Mucosa of rectum (tissue), 2 donors: ENCODE data around the gene ZNF182.
"Not testable (repeated sequence)": the region's sequence is repeated elsewhere in the genome, so short reads cannot be mapped to it uniquely, and the experiment has no call there.

Source experiments
- H3K27ac ChIP-seq, 2 donors: one replicate each; pipeline ENCODE4 v1.7.0; 2013; ENCODE audit warnings: inconsistent platforms in 2 of 2, low read depth in 2 of 2, low read length in 2 of 2
- H3K27me3 ChIP-seq, 2 donors: one replicate each; pipeline ENCODE4 v1.7.0; 2013; ENCODE audit warnings: low read length in 2 of 2; ENCODE audit not compliant: control insufficient read depth in 2 of 2, insufficient read depth in 2 of 2
- H3K36me3 ChIP-seq, 2 donors: one replicate each; pipeline ENCODE4 v1.7.0; 2013; ENCODE audit warnings: low read length in 2 of 2; ENCODE audit not compliant: control insufficient read depth in 2 of 2, insufficient read depth in 2 of 2
- H3K4me1 ChIP-seq, 2 donors: one replicate each; pipeline ENCODE4 v1.7.0; 2013; ENCODE audit warnings: low read length in 2 of 2, mild to moderate bottlenecking in 1 of 2; ENCODE audit not compliant: control insufficient read depth in 2 of 2, insufficient read depth in 2 of 2
- H3K4me3 ChIP-seq, 2 donors: one replicate each; pipeline ENCODE4 v1.7.0; 2013; ENCODE audit warnings: low read length in 2 of 2
- H3K9ac ChIP-seq, 2 donors: one replicate each; pipeline ENCODE4 v1.7.0; 2013; ENCODE audit warnings: low read length in 2 of 2, low read depth in 1 of 2, mild to moderate bottlenecking in 1 of 2
- H3K9me3 ChIP-seq, 2 donors: one replicate each; pipeline ENCODE4 v1.7.0; 2013; ENCODE audit warnings: low read length in 2 of 2; ENCODE audit not compliant: control insufficient read depth in 2 of 2
- donor health status: healthy.
- donor health status: Normal muscosa, but diverticular disease.

The ZNF182 gene

DNA sequence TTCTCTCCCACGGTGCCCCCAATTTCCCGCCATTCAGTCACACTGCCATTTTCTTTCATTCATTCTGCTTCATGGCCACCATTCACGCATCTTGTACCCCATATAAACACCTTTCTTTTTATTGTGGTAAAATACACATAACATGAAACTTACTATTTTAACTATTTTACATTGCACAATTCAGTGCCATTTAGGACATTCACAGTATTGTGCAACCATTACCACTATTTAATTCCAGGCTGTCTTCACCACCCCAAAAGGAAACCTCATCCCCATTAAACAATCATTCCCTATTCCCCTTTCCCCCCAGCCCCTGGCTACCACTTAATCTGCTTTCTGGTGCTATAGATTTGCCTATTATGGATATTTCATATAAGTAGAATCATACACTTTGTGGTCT, 18.9 kb upstream of the ZNF182 start:
- Histone ChIP-seq H3K9me3 (no peaks in the 10 kb centered on the region), H3K9ac (no peak overlapping the region), H3K4me1 (peaks cover 0 to 3% of the 10 kb centered on the region in 2 donors), H3K27ac (no peak overlapping the region), H3K4me3 (no peak overlapping the region), H3K36me3 (no peaks in the 10 kb centered on the region), H3K27me3 (no peaks in the 10 kb centered on the region)

DNA sequence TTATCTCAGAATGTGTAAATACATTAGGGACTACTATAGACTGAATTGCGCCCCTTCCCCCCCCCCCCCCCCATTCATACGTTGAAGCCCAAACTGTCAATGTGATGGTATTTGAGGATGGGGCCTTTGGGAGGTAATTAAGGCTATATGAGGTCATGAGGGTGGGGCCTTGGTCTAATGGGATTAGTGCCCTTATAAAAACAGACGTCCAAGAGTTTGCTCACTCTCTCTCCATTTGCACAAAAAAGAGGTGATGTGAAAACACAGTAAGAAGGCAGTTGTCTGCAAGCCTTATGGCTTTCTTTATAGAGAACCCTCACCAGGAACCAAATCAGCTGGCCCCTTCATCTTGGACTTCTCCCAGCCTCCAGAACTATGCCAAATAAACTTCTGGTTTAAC, 18.3 kb upstream of the ZNF182 start:
- H3K27me3 ChIP-seq, result no peaks in the 10 kb centered on the region
- H3K27ac ChIP-seq, result no peak overlapping the region
- H3K4me3 ChIP-seq, result peak overlapping the region in 1 of 2 donors; percentile 91
- no peaks in the 10 kb centered on the region for H3K9me3 ChIP-seq
- peaks cover 0 to 3% of the 10 kb centered on the region in 2 donors for H3K4me1 ChIP-seq
- no peaks in the 10 kb centered on the region for H3K36me3 ChIP-seq
- no peak overlapping the region for H3K9ac ChIP-seq

- Histone ChIP-seq H3K27me3 (no peaks in the 10 kb centered on the region), H3K4me3 (peak overlapping the region; percentile 71 to 91), H3K4me1 (peaks cover 0 to 3% of the 10 kb centered on the region in 2 donors), H3K9me3 (no peaks in the 10 kb centered on the region), H3K36me3 (no peaks in the 10 kb centered on the region), H3K9ac (peak overlapping the region; percentile 61 to 90), H3K27ac (peak overlapping the region; percentile 76 to 80)
These were observed 17.5 kb upstream of the ZNF182 start for GRCh38 chrX:48021026-48021900.

- H3K36me3 ChIP-seq, H3K27ac ChIP-seq, H3K9me3 ChIP-seq, H3K4me1 ChIP-seq, H3K27me3 ChIP-seq, H3K9ac ChIP-seq: not testable (repeated sequence)
- peak overlapping the region; percentile 71 to 91 for H3K4me3 ChIP-seq
These were observed 16.7 kb upstream of the ZNF182 start for GRCh38 chrX:48020472-48020871.

GRCh38 chrX:48019892-48020291, 16.1 kb upstream of the ZNF182 start:
- H3K4me1 ChIP-seq, H3K27me3 ChIP-seq, H3K4me3 ChIP-seq, H3K9ac ChIP-seq, H3K9me3 ChIP-seq, H3K36me3 ChIP-seq, H3K27ac ChIP-seq: not testable (repeated sequence)

DNA sequence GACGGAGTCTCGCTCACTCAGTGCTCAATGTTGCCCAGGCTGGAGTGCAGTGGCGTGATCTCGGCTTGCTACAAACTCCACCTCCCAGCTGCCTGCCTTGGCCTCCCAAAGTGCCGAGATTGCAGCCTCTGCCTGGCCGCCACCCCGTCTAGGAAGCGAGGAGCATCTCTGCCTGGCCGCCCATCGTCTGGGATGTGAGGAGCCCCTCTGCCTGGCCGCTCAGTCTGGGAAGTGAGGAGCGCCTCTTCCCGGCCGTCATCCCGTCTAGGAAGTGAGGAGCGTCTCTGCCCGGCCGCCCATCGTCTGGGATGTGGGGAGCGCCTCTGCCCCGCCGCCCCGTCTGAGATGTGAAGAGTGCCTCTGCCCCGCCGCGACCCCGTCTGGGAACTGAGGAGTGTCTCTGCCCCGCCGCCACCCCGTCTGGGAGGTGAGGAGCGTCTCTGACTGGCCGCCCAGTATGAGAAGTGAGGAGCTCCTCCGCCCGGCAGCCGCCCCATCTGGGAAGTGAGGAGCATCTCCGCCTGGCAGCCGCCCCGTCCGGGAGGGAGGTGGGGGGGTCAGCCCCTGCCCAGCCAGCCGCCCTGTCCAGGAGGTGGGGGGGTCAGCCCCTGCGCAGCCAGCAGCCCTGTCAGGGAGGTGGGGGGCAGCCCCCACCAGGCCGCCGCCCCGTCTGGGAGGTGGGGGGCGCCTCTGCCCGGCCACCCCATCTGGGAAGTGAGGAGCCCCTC, 13.0 kb upstream of the ZNF182 start:
- H3K4me3 ChIP-seq, H3K36me3 ChIP-seq, H3K4me1 ChIP-seq, H3K27me3 ChIP-seq, H3K9me3 ChIP-seq, H3K9ac ChIP-seq, H3K27ac ChIP-seq: not testable (repeated sequence)

- not testable (repeated sequence) for H3K4me1 ChIP-seq, H3K9ac ChIP-seq, H3K36me3 ChIP-seq, H3K27me3 ChIP-seq, H3K9me3 ChIP-seq, H3K27ac ChIP-seq, H3K4me3 ChIP-seq
These were observed 5.7 kb upstream of the ZNF182 start for GRCh38 chrX:48009445-48009960.

GRCh38 chrX:48006688-48007087, 2.9 kb upstream of the ZNF182 start, which contains the start of gene SPACA5:
TSS of gene SPACA5 (plus strand) at chrX:48006988. CDS start at chrX:48007803, 815 bp downstream.
- H3K27ac ChIP-seq, H3K9ac ChIP-seq, H3K4me1 ChIP-seq, H3K36me3 ChIP-seq, H3K4me3 ChIP-seq, H3K27me3 ChIP-seq, H3K9me3 ChIP-seq: not testable (repeated sequence)

DNA sequence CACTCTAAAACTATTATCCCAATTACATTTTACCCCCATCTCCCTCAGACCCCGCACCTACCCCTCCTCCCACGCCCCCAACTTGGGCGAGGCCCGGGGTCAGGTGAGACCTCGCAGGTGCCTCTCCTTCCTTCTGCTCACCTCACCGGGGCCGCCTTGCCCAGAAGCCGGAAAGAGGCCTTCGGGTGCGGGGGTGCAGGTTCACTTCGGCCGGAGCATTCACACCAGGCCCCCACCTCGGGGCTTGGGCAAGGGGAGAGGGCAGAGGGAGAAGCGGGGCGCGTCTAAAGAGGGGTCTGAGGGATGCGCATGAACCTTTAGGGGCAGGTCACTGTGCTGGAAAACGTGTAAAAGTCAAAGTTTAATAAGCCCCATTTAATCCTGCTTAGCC, 427 bp downstream of the ZNF182 start:
- Histone ChIP-seq H3K36me3 (no peaks in the 10 kb centered on the region), H3K27ac (peak overlapping the region; percentile 60 to 72), H3K9ac (peak overlapping the region; percentile 65 to 68), H3K27me3 (no peaks in the 10 kb centered on the region), H3K9me3 (no peaks in the 10 kb centered on the region), H3K4me3 (peak overlapping the region; percentile 76 to 82), H3K4me1 (no peaks in the 10 kb centered on the region)

DNA sequence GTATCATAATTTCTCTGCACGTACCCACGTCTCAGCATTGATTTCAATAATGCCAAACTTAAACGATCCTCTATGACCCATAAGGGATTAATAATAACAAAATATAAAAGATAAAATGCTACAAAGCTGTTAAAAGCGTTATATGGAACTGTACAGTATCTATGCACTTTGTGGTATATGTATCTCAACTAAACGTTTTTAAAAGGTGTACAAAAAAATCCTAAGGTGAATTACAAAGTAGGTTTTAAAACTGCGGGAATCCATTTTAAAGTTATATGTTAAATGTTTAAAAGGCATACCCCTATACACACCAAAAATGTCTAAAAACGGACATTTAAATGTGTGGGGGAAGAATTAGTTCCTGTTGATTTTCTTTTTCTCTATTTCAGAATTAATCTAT, 860 bp downstream of the ZNF182 start:
- Histone ChIP-seq H3K27ac (no peak overlapping the region), H3K27me3 (no peaks in the 10 kb centered on the region), H3K9ac (no peak overlapping the region), H3K4me3 (peak overlapping the region; percentile 76 to 82), H3K36me3 (no peaks in the 10 kb centered on the region), H3K4me1 (no peaks in the 10 kb centered on the region), H3K9me3 (no peaks in the 10 kb centered on the region)
